ENCODE measurements around the gene TCF4. TPM values are rescaled to one million over a fixed set of nuclear protein-coding genes. Genes with fewer than 3 reads are reported as not detected.
A peak's percentile ranks its signal among the peaks of the same experiment; 100 is the strongest.

Gene TCF4
- total and polyA plus RNA-seq, 2 experiments from 2014 or later = 77.7 to 89.2 TPM

DNA sequence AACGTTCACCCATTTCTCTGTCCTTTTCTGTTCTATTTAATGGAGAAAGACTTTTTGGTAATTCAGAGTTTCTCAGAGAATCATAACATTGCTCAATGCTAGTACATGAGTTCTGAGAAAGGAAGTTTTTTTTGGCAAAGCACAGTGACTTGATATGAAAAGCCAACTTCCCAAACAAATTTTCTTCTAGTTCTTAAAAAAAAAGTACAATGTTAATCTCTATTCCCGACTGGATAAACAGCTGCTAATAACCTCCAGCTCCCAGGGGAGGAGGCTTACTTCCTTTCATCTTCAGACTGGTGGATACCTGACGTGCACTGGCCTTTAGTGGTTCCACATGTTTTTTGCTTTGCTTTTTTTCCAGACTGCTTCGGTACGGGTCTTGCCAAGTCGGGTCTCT, 344.1 kb downstream of the TCF4 start:
- Mint-ChIP-seq H3K4me1 (peaks cover 8% of the 10 kb centered on the region), H3K4me3 (no peak overlapping the region), H3K27ac (peak overlapping the region; percentile 77), H3K9me3 (no peaks in the 10 kb centered on the region), H3K27me3 (ENCODE audit: insufficient read depth, low read depth, poor library complexity) (no peaks in the 10 kb centered on the region), H3K36me3 (ENCODE audit: low read depth) (peaks cover 4% of the 10 kb centered on the region; the same call in 2 of the 3 replicates)
- Histone ChIP-seq H3F3A (replicated peaks; ENCODE audit: low read depth) (no peaks in the 10 kb centered on the region), H3K4me1 (ENCODE audit: insufficient read depth) (peaks cover 11% of the 10 kb centered on the region; the same call in 1 of the 2 replicates), H3K4me2 (no peak overlapping the region), H3K27me3 (ENCODE audit: insufficient read depth) (no peaks in the 10 kb centered on the region), H3K27ac (ENCODE audit: low read depth) (no peak overlapping the region), H2AFZ (no peak overlapping the region), H4K20me1 (replicated peaks; ENCODE audit: insufficient read depth) (no peaks in the 10 kb centered on the region), H3K9me2 (ENCODE audit: insufficient read depth) (no peaks in the 10 kb centered on the region), H3K4me3 (no peak overlapping the region), H3K79me2 (replicated peaks; ENCODE audit: insufficient read depth) (no peaks in the 10 kb centered on the region), H3K36me3 (ENCODE audit: insufficient read depth) (no peaks in the 10 kb centered on the region)
- DNase-seq (ENCODE audit: low spot score) (no peak), ATAC-seq (no peak)
- TF ChIP-seq ZNF331 (CRISPR knock-in tag; IDR thresholded peaks at IDR 0.05; ENCODE audit: low read depth) = no peak
- TF ChIP-seq, protein P1, sequence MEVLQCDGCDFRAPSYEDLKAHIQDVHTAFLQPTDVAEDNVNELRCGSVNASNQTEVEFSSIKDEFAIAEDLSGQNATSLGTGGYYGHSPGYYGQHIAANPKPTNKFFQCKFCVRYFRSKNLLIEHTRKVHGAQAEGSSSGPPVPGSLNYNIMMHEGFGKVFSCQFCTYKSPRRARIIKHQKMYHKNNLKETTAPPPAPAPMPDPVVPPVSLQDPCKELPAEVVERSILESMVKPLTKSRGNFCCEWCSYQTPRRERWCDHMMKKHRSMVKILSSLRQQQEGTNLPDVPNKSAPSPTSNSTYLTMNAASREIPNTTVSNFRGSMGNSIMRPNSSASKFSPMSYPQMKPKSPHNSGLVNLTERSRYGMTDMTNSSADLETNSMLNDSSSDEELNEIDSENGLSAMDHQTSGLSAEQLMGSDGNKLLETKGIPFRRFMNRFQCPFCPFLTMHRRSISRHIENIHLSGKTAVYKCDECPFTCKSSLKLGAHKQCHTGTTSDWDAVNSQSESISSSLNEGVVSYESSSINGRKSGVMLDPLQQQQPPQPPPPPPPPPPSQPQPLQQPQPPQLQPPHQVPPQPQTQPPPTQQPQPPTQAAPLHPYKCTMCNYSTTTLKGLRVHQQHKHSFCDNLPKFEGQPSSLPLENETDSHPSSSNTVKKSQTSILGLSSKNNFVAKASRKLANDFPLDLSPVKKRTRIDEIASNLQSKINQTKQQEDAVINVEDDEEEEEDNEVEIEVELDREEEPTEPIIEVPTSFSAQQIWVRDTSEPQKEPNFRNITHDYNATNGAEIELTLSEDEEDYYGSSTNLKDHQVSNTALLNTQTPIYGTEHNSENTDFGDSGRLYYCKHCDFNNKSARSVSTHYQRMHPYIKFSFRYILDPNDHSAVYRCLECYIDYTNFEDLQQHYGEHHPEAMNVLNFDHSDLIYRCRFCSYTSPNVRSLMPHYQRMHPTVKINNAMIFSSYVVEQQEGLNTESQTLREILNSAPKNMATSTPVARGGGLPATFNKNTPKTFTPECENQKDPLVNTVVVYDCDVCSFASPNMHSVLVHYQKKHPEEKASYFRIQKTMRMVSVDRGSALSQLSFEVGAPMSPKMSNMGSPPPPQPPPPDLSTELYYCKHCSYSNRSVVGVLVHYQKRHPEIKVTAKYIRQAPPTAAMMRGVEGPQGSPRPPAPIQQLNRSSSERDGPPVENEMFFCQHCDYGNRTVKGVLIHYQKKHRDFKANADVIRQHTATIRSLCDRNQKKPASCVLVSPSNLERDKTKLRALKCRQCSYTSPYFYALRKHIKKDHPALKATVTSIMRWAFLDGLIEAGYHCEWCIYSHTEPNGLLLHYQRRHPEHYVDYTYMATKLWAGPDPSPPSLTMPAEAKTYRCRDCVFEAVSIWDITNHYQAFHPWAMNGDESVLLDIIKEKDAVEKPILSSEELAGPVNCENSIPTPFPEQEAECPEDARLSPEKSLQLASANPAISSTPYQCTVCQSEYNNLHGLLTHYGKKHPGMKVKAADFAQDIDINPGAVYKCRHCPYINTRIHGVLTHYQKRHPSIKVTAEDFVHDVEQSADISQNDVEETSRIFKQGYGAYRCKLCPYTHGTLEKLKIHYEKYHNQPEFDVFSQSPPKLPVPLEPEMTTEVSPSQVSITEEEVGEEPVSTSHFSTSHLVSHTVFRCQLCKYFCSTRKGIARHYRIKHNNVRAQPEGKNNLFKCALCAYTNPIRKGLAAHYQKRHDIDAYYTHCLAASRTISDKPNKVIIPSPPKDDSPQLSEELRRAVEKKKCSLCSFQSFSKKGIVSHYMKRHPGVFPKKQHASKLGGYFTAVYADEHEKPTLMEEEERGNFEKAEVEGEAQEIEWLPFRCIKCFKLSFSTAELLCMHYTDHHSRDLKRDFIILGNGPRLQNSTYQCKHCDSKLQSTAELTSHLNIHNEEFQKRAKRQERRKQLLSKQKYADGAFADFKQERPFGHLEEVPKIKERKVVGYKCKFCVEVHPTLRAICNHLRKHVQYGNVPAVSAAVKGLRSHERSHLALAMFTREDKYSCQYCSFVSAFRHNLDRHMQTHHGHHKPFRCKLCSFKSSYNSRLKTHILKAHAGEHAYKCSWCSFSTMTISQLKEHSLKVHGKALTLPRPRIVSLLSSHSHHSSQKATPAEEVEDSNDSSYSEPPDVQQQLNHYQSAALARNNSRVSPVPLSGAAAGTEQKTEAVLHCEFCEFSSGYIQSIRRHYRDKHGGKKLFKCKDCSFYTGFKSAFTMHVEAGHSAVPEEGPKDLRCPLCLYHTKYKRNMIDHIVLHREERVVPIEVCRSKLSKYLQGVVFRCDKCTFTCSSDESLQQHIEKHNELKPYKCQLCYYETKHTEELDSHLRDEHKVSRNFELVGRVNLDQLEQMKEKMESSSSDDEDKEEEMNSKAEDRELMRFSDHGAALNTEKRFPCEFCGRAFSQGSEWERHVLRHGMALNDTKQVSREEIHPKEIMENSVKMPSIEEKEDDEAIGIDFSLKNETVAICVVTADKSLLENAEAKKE (CRISPR knock-in tag; IDR thresholded peaks at IDR 0.05) = no peak
- no peak for TF ChIP-seq CREB1 (CRISPR knock-in tag; IDR thresholded peaks at IDR 0.05; ENCODE audit: low read depth)
- no peak for TF ChIP-seq NANOG (IDR thresholded peaks at IDR 0.05; ENCODE audit: borderline replicate concordance)
- TF ChIP-seq, protein P2, sequence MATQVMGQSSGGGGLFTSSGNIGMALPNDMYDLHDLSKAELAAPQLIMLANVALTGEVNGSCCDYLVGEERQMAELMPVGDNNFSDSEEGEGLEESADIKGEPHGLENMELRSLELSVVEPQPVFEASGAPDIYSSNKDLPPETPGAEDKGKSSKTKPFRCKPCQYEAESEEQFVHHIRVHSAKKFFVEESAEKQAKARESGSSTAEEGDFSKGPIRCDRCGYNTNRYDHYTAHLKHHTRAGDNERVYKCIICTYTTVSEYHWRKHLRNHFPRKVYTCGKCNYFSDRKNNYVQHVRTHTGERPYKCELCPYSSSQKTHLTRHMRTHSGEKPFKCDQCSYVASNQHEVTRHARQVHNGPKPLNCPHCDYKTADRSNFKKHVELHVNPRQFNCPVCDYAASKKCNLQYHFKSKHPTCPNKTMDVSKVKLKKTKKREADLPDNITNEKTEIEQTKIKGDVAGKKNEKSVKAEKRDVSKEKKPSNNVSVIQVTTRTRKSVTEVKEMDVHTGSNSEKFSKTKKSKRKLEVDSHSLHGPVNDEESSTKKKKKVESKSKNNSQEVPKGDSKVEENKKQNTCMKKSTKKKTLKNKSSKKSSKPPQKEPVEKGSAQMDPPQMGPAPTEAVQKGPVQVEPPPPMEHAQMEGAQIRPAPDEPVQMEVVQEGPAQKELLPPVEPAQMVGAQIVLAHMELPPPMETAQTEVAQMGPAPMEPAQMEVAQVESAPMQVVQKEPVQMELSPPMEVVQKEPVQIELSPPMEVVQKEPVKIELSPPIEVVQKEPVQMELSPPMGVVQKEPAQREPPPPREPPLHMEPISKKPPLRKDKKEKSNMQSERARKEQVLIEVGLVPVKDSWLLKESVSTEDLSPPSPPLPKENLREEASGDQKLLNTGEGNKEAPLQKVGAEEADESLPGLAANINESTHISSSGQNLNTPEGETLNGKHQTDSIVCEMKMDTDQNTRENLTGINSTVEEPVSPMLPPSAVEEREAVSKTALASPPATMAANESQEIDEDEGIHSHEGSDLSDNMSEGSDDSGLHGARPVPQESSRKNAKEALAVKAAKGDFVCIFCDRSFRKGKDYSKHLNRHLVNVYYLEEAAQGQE (IDR thresholded peaks at IDR 0.05; ENCODE audit: unreplicated experiment) = no peak
- TF ChIP-seq POLR2AphosphoS5 (IDR thresholded peaks at IDR 0.05; ENCODE audit: low read depth) = no peak
- TF ChIP-seq, protein P3, sequence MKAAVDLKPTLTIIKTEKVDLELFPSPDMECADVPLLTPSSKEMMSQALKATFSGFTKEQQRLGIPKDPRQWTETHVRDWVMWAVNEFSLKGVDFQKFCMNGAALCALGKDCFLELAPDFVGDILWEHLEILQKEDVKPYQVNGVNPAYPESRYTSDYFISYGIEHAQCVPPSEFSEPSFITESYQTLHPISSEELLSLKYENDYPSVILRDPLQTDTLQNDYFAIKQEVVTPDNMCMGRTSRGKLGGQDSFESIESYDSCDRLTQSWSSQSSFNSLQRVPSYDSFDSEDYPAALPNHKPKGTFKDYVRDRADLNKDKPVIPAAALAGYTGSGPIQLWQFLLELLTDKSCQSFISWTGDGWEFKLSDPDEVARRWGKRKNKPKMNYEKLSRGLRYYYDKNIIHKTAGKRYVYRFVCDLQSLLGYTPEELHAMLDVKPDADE (IDR thresholded peaks at IDR 0.05) = no peak
- TF ChIP-seq EZH2 (IDR thresholded peaks at IDR 0.05; ENCODE audit: low read depth, unreplicated experiment) = no peak
- no peak for TF ChIP-seq EZH2phosphoT487 (IDR thresholded peaks at IDR 0.05; ENCODE audit: unreplicated experiment)
- no peak for TF ChIP-seq ZNF114 (CRISPR knock-in tag; IDR thresholded peaks at IDR 0.05)
- no peak for TF ChIP-seq JUNB (IDR thresholded peaks at IDR 0.05; ENCODE audit: unreplicated experiment)
- TF ChIP-seq STAT1 (IDR thresholded peaks at IDR 0.05; ENCODE audit: unreplicated experiment) = no peak
- TF ChIP-seq, protein P4, sequence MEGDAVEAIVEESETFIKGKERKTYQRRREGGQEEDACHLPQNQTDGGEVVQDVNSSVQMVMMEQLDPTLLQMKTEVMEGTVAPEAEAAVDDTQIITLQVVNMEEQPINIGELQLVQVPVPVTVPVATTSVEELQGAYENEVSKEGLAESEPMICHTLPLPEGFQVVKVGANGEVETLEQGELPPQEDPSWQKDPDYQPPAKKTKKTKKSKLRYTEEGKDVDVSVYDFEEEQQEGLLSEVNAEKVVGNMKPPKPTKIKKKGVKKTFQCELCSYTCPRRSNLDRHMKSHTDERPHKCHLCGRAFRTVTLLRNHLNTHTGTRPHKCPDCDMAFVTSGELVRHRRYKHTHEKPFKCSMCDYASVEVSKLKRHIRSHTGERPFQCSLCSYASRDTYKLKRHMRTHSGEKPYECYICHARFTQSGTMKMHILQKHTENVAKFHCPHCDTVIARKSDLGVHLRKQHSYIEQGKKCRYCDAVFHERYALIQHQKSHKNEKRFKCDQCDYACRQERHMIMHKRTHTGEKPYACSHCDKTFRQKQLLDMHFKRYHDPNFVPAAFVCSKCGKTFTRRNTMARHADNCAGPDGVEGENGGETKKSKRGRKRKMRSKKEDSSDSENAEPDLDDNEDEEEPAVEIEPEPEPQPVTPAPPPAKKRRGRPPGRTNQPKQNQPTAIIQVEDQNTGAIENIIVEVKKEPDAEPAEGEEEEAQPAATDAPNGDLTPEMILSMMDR (conservative IDR thresholded peaks at IDR 0.05; ENCODE audit: low read depth in 2 of 2) = no peak

Data from GM23338 (cell line).